Common myeloid progenitor, CD34-positive (primary cell): ENCODE measurements around the gene TAMM41.

ENCODE experiments used
- CTCF ChIA-PET: fragments of 350-600 bp; sonication (Branson Sonifier 250); formaldehyde crosslinking; loops from one replicate; lab custom pipeline; 2021; ENCODE audit warnings: antibody characterized with exemption; lab: Charles Lee
- POLR2A ChIA-PET: fragments of 350-600 bp; sonication (Branson Sonifier 250); formaldehyde crosslinking; loops from one replicate; lab custom pipeline; 2021; ENCODE audit warnings: antibody characterized with exemption; lab: Charles Lee
- DNase-seq, 3 donors: peaks; one replicate each; pipeline versions ENCODE4 v3.0.0 to v3.0.0-alpha.2; 2013
- H3K27ac ChIP-seq, 2 experiments: 1 replicate in 1 of 2; 2 replicates in 1 of 2; pipeline ENCODE4 v1.7.0; 2013; ENCODE audit warnings: inconsistent platforms in 2 of 2, low read length in 2 of 2, mild to moderate bottlenecking in 2 of 2, low read depth in 1 of 2, moderate library complexity in 1 of 2; ENCODE audit not compliant: severe bottlenecking in 2 of 2, insufficient read depth in 1 of 2, poor library complexity in 1 of 2
- H3K27me3 ChIP-seq, 5 experiments: replicated peaks in 2 of 5; 1 replicate in 3 of 5; 2 replicates in 2 of 5; pipeline versions ENCODE4 v1.6.1 to v1.7.0; 2013; ENCODE audit warnings: low read length in 4 of 5, mild to moderate bottlenecking in 2 of 5, moderate library complexity in 2 of 5, inconsistent platforms in 1 of 5; ENCODE audit not compliant: insufficient read depth in 5 of 5, control insufficient read depth in 4 of 5
- H3K36me3 ChIP-seq, 4 experiments: 1 replicate in 2 of 4; 2 replicates in 2 of 4; pipeline versions ENCODE4 v1.6.1 to v1.7.0; 2013; ENCODE audit warnings: low read length in 3 of 4, control low read depth in 1 of 4, mild to moderate bottlenecking in 1 of 4; ENCODE audit not compliant: control insufficient read depth in 4 of 4, insufficient read depth in 4 of 4
- H3K4me1 ChIP-seq, 4 experiments: 1 replicate in 3 of 4; 2 replicates in 1 of 4; pipeline versions ENCODE4 v1.6.1 to v1.7.1; 2013; ENCODE audit warnings: low read length in 3 of 4, mild to moderate bottlenecking in 3 of 4, control low read depth in 1 of 4, inconsistent platforms in 1 of 4, moderate library complexity in 1 of 4; ENCODE audit not compliant: control insufficient read depth in 4 of 4, insufficient read depth in 4 of 4; ENCODE audit errors: control extremely low read depth in 1 of 4
- H3K4me3 ChIP-seq, 7 experiments: 1 replicate in 4 of 7; 2 replicates in 3 of 7; pipeline versions ENCODE4 v1.5.1 to v1.7.0; 2013; ENCODE audit warnings: mild to moderate bottlenecking in 7 of 7, low read length in 6 of 7, moderate library complexity in 6 of 7, inconsistent platforms in 2 of 7, low read depth in 2 of 7, control low read depth in 1 of 7; ENCODE audit not compliant: insufficient read depth in 4 of 7, control insufficient read depth in 1 of 7; ENCODE audit errors: extremely low read depth in 1 of 7
- H3K9me3 ChIP-seq, 5 experiments: 1 replicate in 4 of 5; 2 replicates in 1 of 5; pipeline versions ENCODE4 v1.6.1 to v1.7.1; 2013; ENCODE audit warnings: low read length in 4 of 5, mild to moderate bottlenecking in 2 of 5, inconsistent platforms in 1 of 5, low read depth in 1 of 5, moderate library complexity in 1 of 5; ENCODE audit not compliant: control insufficient read depth in 4 of 5, insufficient read depth in 2 of 5; ENCODE audit errors: control extremely low read depth in 1 of 5
- WGBS: methylation state at CpG from one replicate; pipeline ENCODE4 v1.1.5; 2013; ENCODE audit not compliant: insufficient coverage; 5-methylcytosine and 5-hydroxymethylcytosine counted together

Gene TAMM41

DNA sequence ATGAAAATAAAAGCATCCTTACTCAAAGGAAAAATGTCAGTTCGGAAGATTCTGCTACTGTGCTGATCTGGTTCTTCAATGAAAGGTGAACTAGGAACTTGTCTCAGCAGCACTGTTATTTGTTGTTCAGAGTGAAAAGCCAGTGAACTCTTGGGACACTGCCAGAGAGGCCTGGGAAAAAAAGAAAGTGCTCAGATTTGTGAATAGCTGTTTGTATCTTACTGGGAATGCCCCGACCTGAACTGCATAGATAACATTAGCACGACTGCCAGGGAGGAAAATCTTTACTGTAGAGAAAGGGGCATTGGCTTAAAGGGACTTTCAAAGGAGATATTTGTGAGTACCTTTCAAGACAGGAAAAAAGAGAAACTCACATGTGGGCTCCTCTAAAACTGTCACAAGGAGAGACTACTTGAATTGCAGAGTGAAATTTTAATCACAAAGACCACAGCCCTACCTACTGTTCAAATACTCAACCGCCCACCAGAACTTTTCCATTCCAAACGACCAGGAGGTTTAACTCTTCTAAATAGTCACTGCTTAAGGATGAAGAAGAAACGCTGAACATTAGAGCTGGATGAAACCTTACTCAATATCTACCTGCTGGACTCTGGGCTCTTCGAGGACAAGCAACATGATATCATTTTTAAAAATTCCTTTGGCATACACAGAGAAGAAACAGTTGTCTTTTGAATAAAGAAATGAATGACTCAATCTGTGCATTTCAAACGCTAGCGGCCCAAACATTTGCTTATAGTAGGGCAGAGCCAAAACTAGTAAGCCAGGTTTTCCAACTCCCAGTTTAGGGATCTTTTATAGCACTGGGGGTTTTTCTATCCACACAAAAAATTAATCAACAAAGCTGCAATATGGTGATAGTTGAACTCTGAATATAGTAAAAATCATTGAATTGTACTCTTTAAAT is 13.4 kb downstream of the TAMM41 start:
- 87% methylated on average over 6 of the region's 9 CpGs for WGBS
- Histone ChIP-seq H3K36me3 (peaks cover 26 to 72% (median 55%) of the 10 kb centered on the region in 4 experiments), H3K4me1 (no peaks in the 10 kb centered on the region), H3K27me3 (no peaks in the 10 kb centered on the region), H3K9me3 (no peaks in the 10 kb centered on the region), H3K4me3 (no peak overlapping the region), H3K27ac (peak overlapping the region in 1 of 2 experiments; percentile 11)
- POLR2A ChIA-PET: no interaction called here
- no peak for DNase-seq
- CTCF ChIA-PET: interaction anchor here (1.0 to 4.0 kb wide), 6 partner anchors 11 to 457 kb away, joined by 3 to 16 read pairs (median 4); partner anchors contain the start of gene TAMM41

GRCh38 chr3:11829416-11829815 is 17.3 kb downstream of the TAMM41 start:
- no peaks in the 10 kb centered on the region for H3K4me1 ChIP-seq
- peaks cover 33 to 89% (median 64%) of the 10 kb centered on the region in 4 experiments for H3K36me3 ChIP-seq
- no peak overlapping the region for H3K4me3 ChIP-seq
- DNase-seq: no peak
- no peak overlapping the region for H3K27ac ChIP-seq
- H3K9me3 ChIP-seq: no peaks in the 10 kb centered on the region
- ChIA-PET CTCF (no interaction called here), POLR2A (no interaction called here)
- H3K27me3 ChIP-seq: no peaks in the 10 kb centered on the region
- 85% methylated on average over 7 of the region's 7 CpGs for WGBS

DNA sequence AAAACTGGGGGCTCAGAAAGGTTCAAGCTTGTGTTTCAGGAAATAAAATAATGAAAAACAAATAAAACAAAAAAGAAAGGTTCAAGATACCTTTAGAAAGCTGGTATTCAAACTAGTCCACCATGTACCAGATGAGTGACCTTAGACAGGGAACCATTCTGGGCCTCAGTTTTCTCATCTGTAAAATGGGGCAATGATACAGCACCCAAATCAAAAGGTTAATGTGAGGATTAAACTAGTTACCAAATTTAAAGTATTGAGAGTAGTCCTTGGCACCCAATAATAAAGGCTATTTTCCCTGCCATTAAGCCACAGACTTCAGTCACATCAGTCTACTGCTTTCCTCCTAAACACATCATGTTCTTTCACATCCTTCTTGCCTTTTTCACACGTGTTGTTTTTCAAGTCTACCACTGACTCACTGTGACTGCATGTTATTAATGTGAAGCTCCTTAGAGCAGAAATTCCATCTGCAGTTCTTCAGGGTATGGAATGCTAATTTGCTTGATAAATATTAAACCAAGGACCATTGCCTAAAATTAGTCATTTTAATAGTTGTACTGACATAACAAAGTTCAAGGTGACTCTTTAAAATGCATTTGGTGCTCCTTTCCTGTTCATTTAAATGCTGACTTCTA is 19.9 kb downstream of the TAMM41 start:
- no peaks in the 10 kb centered on the region for H3K9me3 ChIP-seq
- no peaks in the 10 kb centered on the region for H3K4me1 ChIP-seq
- H3K4me3 ChIP-seq: no peak overlapping the region
- ChIA-PET POLR2A (interaction anchor here (0.6 kb wide), 1 partner anchor 828 kb away, joined by 3 read pairs; no protein-coding TSS in a partner anchor), CTCF (interaction anchor here (2.0 kb wide), 1 partner anchor 9 kb away, joined by 5 read pairs; no protein-coding TSS in a partner anchor)
- no peak for DNase-seq
- WGBS: no CpG with 5 or more reads among the region's 1 CpG
- no peaks in the 10 kb centered on the region for H3K27me3 ChIP-seq
- peaks cover 27 to 74% (median 50%) of the 10 kb centered on the region in 4 experiments for H3K36me3 ChIP-seq
- no peak overlapping the region for H3K27ac ChIP-seq

- POLR2A ChIA-PET: no interaction called here
- H3K36me3 ChIP-seq: peaks cover 28 to 76% (median 54%) of the 10 kb centered on the region in 4 experiments
Observed at GRCh38 chr3:11825301-11825700, 21.4 kb downstream of the TAMM41 start.

GRCh38 chr3:11820531-11821041 is 26.1 kb downstream of the TAMM41 start:
- DNase-seq: no peak
- H3K4me3 ChIP-seq: no peak overlapping the region
- H3K27me3 ChIP-seq: no peaks in the 10 kb centered on the region
- no peaks in the 10 kb centered on the region for H3K9me3 ChIP-seq
- H3K27ac ChIP-seq: no peak overlapping the region
- 93% methylated on average over 2 of the region's 3 CpGs for WGBS
- CTCF ChIA-PET: interaction anchor here (1.2 kb wide), 1 partner anchor 11 kb away, joined by 3 read pairs; no protein-coding TSS in a partner anchor
- H3K4me1 ChIP-seq: no peaks in the 10 kb centered on the region
- POLR2A ChIA-PET: no interaction called here
- peaks cover 22 to 57% (median 36%) of the 10 kb centered on the region in 4 experiments for H3K36me3 ChIP-seq

More at GRCh38 chr3:11825301-11825700, 21.4 kb downstream of the TAMM41 start:
- H3K27ac ChIP-seq: no peak overlapping the region
- H3K27me3 ChIP-seq: no peaks in the 10 kb centered on the region
- WGBS: 93% methylated on average over 4 of the region's 5 CpGs
- no peaks in the 10 kb centered on the region for H3K9me3 ChIP-seq
- DNase-seq: no peak
- H3K4me3 ChIP-seq: no peak overlapping the region
- H3K4me1 ChIP-seq: no peaks in the 10 kb centered on the region
- CTCF ChIA-PET: interaction anchor here (0.8 to 2.0 kb wide), 2 partner anchors 11 to 14 kb away, joined by 4 to 5 read pairs; no protein-coding TSS in a partner anchor

- H3K27ac ChIP-seq: no peak overlapping the region
- DNase-seq: no peak
- H3K4me3 ChIP-seq: no peak overlapping the region
- H3K27me3 ChIP-seq: no peaks in the 10 kb centered on the region
- CTCF ChIA-PET: interaction anchor here (1.2 kb wide), 1 partner anchor 12 kb away, joined by 3 read pairs; no protein-coding TSS in a partner anchor
- POLR2A ChIA-PET: no interaction called here
- no CpG with 5 or more reads among the region's 4 CpGs for WGBS
- no peaks in the 10 kb centered on the region for H3K9me3 ChIP-seq
- H3K4me1 ChIP-seq: no peaks in the 10 kb centered on the region
- peaks cover 15 to 53% (median 27%) of the 10 kb centered on the region in 4 experiments for H3K36me3 ChIP-seq
Observed at GRCh38 chr3:11819146-11819689, 27.5 kb downstream of the TAMM41 start.
